Neuronal stem cell (in vitro differentiated cells): Measurements from ENCODE around the gene B9D1.

Source experiments
- DNase-seq: peaks from one replicate; pipeline ENCODE4 v3.0.0-alpha.2; 2013; ENCODE audit warnings: low spot score
- H2AFZ ChIP-seq: one replicate; pipeline ENCODE4 v1.6.1; 2013; ENCODE audit warnings: mild to moderate bottlenecking, low read length, inconsistent platforms
- H2AK5ac ChIP-seq: 2 replicates; pipeline ENCODE4 v1.6.1; 2013; ENCODE audit warnings: low read depth, mild to moderate bottlenecking, inconsistent platforms, low read length, moderate library complexity, mixed read lengths
- H2BK120ac ChIP-seq: 2 replicates; pipeline ENCODE4 v1.6.1; 2013; ENCODE audit warnings: low read depth, mild to moderate bottlenecking, inconsistent platforms, low read length, moderate library complexity, mixed read lengths
- H2BK12ac ChIP-seq: one replicate; pipeline ENCODE4 v1.6.1; 2013; ENCODE audit warnings: low read length, inconsistent platforms
- H2BK15ac ChIP-seq: 2 replicates; pipeline ENCODE4 v1.6.1; 2013; ENCODE audit warnings: mild to moderate bottlenecking, low read length, inconsistent platforms, mixed read lengths
- H2BK5ac ChIP-seq: one replicate; pipeline ENCODE4 v1.6.1; 2013; ENCODE audit warnings: inconsistent platforms, mild to moderate bottlenecking, low read length, moderate library complexity
- H3K14ac ChIP-seq: one replicate; pipeline ENCODE4 v1.6.1; 2013; ENCODE audit warnings: low read length, inconsistent platforms
- H3K18ac ChIP-seq: 2 replicates; pipeline ENCODE4 v1.6.1; 2013; ENCODE audit warnings: low read length, inconsistent platforms
- H3K23ac ChIP-seq: 2 replicates; pipeline ENCODE4 v1.6.1; 2013; ENCODE audit warnings: low read depth, mild to moderate bottlenecking, mixed read lengths, low read length, inconsistent platforms; ENCODE audit not compliant: poor library complexity
- H3K27ac ChIP-seq: replicated peaks from 3 replicates; pipeline ENCODE4 v1.5.1; 2013; ENCODE audit warnings: low read length, inconsistent platforms
- H3K27me3 ChIP-seq, 3 experiments: 2 replicates each; pipeline ENCODE4 v1.6.1; 2013; ENCODE audit warnings: low read length in 3 of 3, mild to moderate bottlenecking in 2 of 3, inconsistent platforms in 1 of 3, low read depth in 1 of 3, mixed read lengths in 1 of 3, moderate library complexity in 1 of 3; ENCODE audit not compliant: control insufficient read depth in 3 of 3, insufficient read depth in 3 of 3
- H3K36me3 ChIP-seq, 2 donors: replicated peaks in 1 of 2; 2 replicates each; pipeline ENCODE4 v1.6.1; 2013; ENCODE audit warnings: low read length in 2 of 2; ENCODE audit not compliant: control insufficient read depth in 2 of 2, insufficient read depth in 2 of 2
- H3K4ac ChIP-seq: 2 replicates; pipeline ENCODE4 v1.6.1; 2013; ENCODE audit warnings: inconsistent platforms, mild to moderate bottlenecking, low read length, moderate library complexity
- H3K4me1 ChIP-seq, 2 donors: 1 replicate in 1 of 2; 2 replicates in 1 of 2; pipeline ENCODE4 v1.6.1; 2013; ENCODE audit warnings: low read length in 2 of 2, low read depth in 1 of 2; ENCODE audit not compliant: control insufficient read depth in 2 of 2, insufficient read depth in 1 of 2
- H3K4me2 ChIP-seq: one replicate; pipeline ENCODE4 v1.6.1; 2013; ENCODE audit warnings: mild to moderate bottlenecking, low read length, inconsistent platforms; ENCODE audit not compliant: insufficient read depth, poor library complexity, severe bottlenecking
- H3K4me3 ChIP-seq, 2 donors: 2 replicates each; pipeline ENCODE4 v1.5.1; 2013; ENCODE audit warnings: low read length in 2 of 2, mild to moderate bottlenecking in 2 of 2, inconsistent platforms in 1 of 2, moderate library complexity in 1 of 2
- H3K79me1 ChIP-seq: one replicate; pipeline ENCODE4 v1.6.1; 2013; ENCODE audit warnings: low read depth, mild to moderate bottlenecking, inconsistent platforms, low read length, moderate library complexity
- H3K9ac ChIP-seq: one replicate; pipeline ENCODE4 v1.6.1; 2013; ENCODE audit warnings: mild to moderate bottlenecking, low read depth, low read length, inconsistent platforms; ENCODE audit not compliant: poor library complexity
- H3K9me3 ChIP-seq, 2 donors: replicated peaks in 1 of 2; 2 replicates each; pipeline versions ENCODE3 to v1.6.1; 2013; ENCODE audit warnings: low read length in 2 of 2, mild to moderate bottlenecking in 2 of 2, inconsistent platforms in 1 of 2, low read depth in 1 of 2, mixed read lengths in 1 of 2, moderate library complexity in 1 of 2; ENCODE audit not compliant: control insufficient read depth in 2 of 2, insufficient read depth in 1 of 2
- H4K8ac ChIP-seq: one replicate; pipeline ENCODE4 v1.6.1; 2013; ENCODE audit warnings: low read depth, mild to moderate bottlenecking, inconsistent platforms, low read length, moderate library complexity
- H4K91ac ChIP-seq: one replicate; pipeline ENCODE4 v1.6.1; 2013; ENCODE audit warnings: low read length, low read depth, mild to moderate bottlenecking, inconsistent platforms; ENCODE audit not compliant: poor library complexity
- WGBS, 2 donors: extraction: QIAGEN DNeasy Blood & Tissue Kit; methylation state at CpG; one replicate each; pipeline ENCODE4 v1.1.7; 2013; ENCODE audit warnings: missing lambda C conversion rate in 2 of 2, mixed read lengths in 1 of 2; ENCODE audit not compliant: insufficient read length in 2 of 2, insufficient replicate concordance in 1 of 2; ENCODE audit errors: extremely low coverage in 2 of 2; 5-methylcytosine and 5-hydroxymethylcytosine counted together

The B9D1 gene

DNA sequence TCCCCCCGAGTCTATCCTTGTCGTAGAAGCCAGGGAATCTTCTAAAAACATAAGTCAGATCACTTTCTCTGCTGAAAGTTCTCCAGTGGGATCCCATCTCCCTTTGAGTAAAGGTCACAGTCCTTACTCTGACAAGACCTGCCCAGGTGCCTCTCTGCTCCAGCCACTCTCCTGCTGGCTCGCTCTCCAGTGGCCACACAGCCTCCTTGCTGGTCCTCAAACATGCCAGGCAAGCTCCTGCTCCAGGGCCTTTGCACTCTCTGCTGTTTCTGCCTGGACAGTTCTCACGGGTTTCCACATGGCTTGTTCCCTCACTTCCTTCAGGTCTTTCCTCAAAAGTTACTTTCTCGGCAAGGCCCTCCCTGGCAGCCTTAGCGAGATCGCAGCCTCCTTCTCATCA lies 3.4 kb downstream of the B9D1 start:
- WGBS, 2 donors = no CpG with 5 or more reads among the region's 7 CpGs
- no peak overlapping the region for H2BK120ac ChIP-seq
- H2BK5ac ChIP-seq = no peak overlapping the region
- H3K27ac ChIP-seq = no peak overlapping the region
- no peak overlapping the region for H3K9ac ChIP-seq
- no peaks in the 10 kb centered on the region for H3K27me3 ChIP-seq
- H4K8ac ChIP-seq = no peak overlapping the region
- peaks cover 6 to 14% of the 10 kb centered on the region in 2 donors for H3K36me3 ChIP-seq
- H3K4ac ChIP-seq = no peak overlapping the region
- H4K91ac ChIP-seq = no peak overlapping the region
- no peak for DNase-seq
- H3K23ac ChIP-seq = no peak overlapping the region
- H3K4me2 ChIP-seq = no peak overlapping the region
- H3K9me3 ChIP-seq = no peaks in the 10 kb centered on the region
- H2BK12ac ChIP-seq = no peak overlapping the region
- no peak overlapping the region for H3K18ac ChIP-seq
- H2AFZ ChIP-seq = no peak overlapping the region
- H2BK15ac ChIP-seq = no peak overlapping the region
- H3K4me1 ChIP-seq = peaks cover 0 to 7% of the 10 kb centered on the region in 2 donors
- no peak overlapping the region for H3K14ac ChIP-seq
- H3K79me1 ChIP-seq = no peaks in the 10 kb centered on the region
- H2AK5ac ChIP-seq = no peak overlapping the region
- H3K4me3 ChIP-seq = no peak overlapping the region

DNA sequence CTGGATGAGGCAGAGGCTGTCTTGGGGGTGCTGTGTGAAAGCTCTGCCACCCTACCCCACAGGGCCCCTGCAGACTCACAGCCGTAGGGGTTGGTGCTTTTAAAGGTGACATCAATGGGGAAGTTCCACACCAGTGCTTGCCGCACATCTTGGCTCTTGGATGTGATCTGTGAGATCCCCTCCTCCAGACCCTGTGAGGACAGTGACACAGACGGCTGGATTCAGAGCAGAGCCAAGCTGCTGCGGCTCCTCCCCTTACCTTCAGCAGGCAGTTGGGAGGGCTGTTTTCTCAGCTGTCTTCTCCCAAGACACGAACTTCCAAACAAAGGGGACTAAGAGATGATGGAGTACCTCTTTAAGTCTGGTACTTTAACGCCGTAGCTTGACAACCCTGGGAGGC lies 4.8 kb downstream of the B9D1 start:
- Histone ChIP-seq H2BK120ac (no peak overlapping the region), H3K4me3 (no peak overlapping the region), H3K9ac (no peak overlapping the region), H3K4me1 (peaks cover 0 to 7% of the 10 kb centered on the region in 2 donors), H3K79me1 (no peaks in the 10 kb centered on the region), H3K9me3 (no peaks in the 10 kb centered on the region), H3K14ac (no peak overlapping the region), H3K36me3 (peaks cover 6 to 14% of the 10 kb centered on the region in 2 donors), H2BK5ac (no peak overlapping the region), H3K4me2 (no peak overlapping the region), H3K18ac (no peak overlapping the region), H2AK5ac (no peak overlapping the region), H2BK15ac (no peak overlapping the region), H2BK12ac (no peak overlapping the region), H2AFZ (no peak overlapping the region), H3K4ac (no peak overlapping the region), H3K27ac (no peak overlapping the region), H3K23ac (no peak overlapping the region), H4K91ac (no peak overlapping the region), H4K8ac (no peak overlapping the region), H3K27me3 (no peaks in the 10 kb centered on the region)
- WGBS, 2 donors = no CpG with 5 or more reads among the region's 7 CpGs
- DNase-seq = no peak

DNA sequence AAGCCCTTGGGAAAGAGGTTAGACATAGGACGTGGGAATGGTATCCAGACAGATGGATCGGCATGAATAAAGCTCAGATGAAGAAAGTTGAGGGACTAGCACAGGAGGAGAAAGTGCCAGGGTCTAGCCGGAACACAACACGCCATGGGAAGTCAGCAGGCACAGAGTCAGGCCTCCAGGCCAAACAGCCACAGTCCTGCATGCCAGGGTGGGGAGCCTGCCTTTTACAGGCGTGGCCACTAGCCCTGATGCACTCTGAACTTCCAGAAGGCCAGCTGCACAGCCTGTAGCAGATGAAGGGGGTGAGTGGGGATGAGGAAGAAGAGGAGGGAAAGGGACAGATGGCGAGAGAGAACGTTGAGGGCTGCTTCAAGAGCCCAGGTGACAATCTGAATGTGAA lies 5.2 kb downstream of the B9D1 start:
- H3K27ac ChIP-seq = no peak overlapping the region
- no peak for DNase-seq
- no peak overlapping the region for H2BK12ac ChIP-seq
- no peak overlapping the region for H2BK15ac ChIP-seq
- peaks cover 6 to 14% of the 10 kb centered on the region in 2 donors for H3K36me3 ChIP-seq
- no peaks in the 10 kb centered on the region for H3K9me3 ChIP-seq
- no peak overlapping the region for H3K18ac ChIP-seq
- H3K23ac ChIP-seq = no peak overlapping the region
- no peak overlapping the region for H3K9ac ChIP-seq
- H3K4me3 ChIP-seq = no peak overlapping the region
- H3K4ac ChIP-seq = no peak overlapping the region
- H2AK5ac ChIP-seq = no peak overlapping the region
- H4K91ac ChIP-seq = no peak overlapping the region
- no peaks in the 10 kb centered on the region for H3K27me3 ChIP-seq
- peaks cover 0 to 7% of the 10 kb centered on the region in 2 donors for H3K4me1 ChIP-seq
- no CpG with 5 or more reads among the region's 7 CpGs for WGBS, 2 donors
- no peak overlapping the region for H3K4me2 ChIP-seq
- H3K79me1 ChIP-seq = no peaks in the 10 kb centered on the region
- H3K14ac ChIP-seq = no peak overlapping the region
- H4K8ac ChIP-seq = no peak overlapping the region
- H2AFZ ChIP-seq = no peak overlapping the region
- H2BK5ac ChIP-seq = no peak overlapping the region
- H2BK120ac ChIP-seq = no peak overlapping the region

- DNase-seq = no peak
- WGBS, 2 donors = no CpG with 5 or more reads among the region's 6 CpGs
- Histone ChIP-seq H4K8ac (no peak overlapping the region), H3K4me2 (no peak overlapping the region), H2AFZ (no peak overlapping the region), H4K91ac (no peak overlapping the region), H3K27ac (no peak overlapping the region), H3K4ac (no peak overlapping the region), H3K18ac (no peak overlapping the region), H2BK5ac (no peak overlapping the region), H3K36me3 (peaks cover 6 to 14% of the 10 kb centered on the region in 2 donors), H3K4me3 (no peak overlapping the region), H3K4me1 (no peaks in the 10 kb centered on the region), H2BK12ac (no peak overlapping the region), H3K14ac (no peak overlapping the region), H3K9me3 (no peaks in the 10 kb centered on the region), H2BK15ac (no peak overlapping the region), H3K9ac (no peak overlapping the region), H2AK5ac (no peak overlapping the region), H3K79me1 (no peaks in the 10 kb centered on the region), H2BK120ac (no peak overlapping the region), H3K27me3 (no peaks in the 10 kb centered on the region), H3K23ac (no peak overlapping the region)
Observed at GRCh38 chr17:19354748-19355147, 7.8 kb downstream of the B9D1 start.
